ENCODE data around the gene RASA1.

RASA1 gene

DNA sequence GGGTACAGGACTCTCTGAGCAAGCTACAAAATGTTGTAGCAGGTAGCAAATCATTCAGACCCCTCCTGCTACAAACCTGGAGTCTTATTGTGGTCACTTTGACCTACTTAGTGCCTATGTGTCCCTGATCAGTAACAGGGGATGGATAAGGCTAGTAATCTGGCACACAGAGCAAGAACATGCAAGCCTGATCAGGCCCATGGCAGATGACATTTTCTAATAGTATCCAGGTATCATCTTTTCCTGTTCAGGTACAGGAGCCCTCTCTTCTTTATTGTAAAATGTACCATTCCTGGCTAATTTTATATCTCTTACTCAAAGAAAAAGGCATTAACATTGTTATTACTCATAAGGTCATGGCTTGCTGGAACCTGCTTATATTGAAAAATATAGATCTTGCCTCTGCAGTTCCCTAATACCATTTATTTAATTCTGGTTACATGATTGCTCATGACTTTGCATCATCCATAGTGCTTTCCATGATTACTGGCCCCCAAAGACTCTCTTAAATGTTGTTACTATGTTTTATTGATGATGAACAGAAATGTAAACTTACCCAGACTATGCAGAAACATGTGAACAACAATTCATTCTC lies 163.3 kb downstream of the RASA1 start:
- Histone ChIP-seq H3K27ac (no peak overlapping the region), H4K20me1 (ENCODE audit: insufficient read depth) (no peaks in the 10 kb centered on the region), H3K4me3 (IDR thresholded peaks at IDR 0.05; ENCODE audit: insufficient read depth, low read depth, low read length) (no peak overlapping the region), H3K4me1 (ENCODE audit: low read depth, poor library complexity, severe bottlenecking) (no peaks in the 10 kb centered on the region), H3K36me3 (ENCODE audit: insufficient read depth) (no peaks in the 10 kb centered on the region), H3K4me2 (no peak overlapping the region), H3K9ac (no peak overlapping the region), H3K79me2 (ENCODE audit: insufficient read depth, low read depth) (no peaks in the 10 kb centered on the region), H3K27me3 (ENCODE audit: insufficient read depth, low read depth) (no peaks in the 10 kb centered on the region), H2AFZ (ENCODE audit: low read depth) (no peak overlapping the region)
- TF ChIP-seq, protein P1, sequence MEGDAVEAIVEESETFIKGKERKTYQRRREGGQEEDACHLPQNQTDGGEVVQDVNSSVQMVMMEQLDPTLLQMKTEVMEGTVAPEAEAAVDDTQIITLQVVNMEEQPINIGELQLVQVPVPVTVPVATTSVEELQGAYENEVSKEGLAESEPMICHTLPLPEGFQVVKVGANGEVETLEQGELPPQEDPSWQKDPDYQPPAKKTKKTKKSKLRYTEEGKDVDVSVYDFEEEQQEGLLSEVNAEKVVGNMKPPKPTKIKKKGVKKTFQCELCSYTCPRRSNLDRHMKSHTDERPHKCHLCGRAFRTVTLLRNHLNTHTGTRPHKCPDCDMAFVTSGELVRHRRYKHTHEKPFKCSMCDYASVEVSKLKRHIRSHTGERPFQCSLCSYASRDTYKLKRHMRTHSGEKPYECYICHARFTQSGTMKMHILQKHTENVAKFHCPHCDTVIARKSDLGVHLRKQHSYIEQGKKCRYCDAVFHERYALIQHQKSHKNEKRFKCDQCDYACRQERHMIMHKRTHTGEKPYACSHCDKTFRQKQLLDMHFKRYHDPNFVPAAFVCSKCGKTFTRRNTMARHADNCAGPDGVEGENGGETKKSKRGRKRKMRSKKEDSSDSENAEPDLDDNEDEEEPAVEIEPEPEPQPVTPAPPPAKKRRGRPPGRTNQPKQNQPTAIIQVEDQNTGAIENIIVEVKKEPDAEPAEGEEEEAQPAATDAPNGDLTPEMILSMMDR (conservative IDR thresholded peaks at IDR 0.05; ENCODE audit: low read depth, low read length): no peak

DNA sequence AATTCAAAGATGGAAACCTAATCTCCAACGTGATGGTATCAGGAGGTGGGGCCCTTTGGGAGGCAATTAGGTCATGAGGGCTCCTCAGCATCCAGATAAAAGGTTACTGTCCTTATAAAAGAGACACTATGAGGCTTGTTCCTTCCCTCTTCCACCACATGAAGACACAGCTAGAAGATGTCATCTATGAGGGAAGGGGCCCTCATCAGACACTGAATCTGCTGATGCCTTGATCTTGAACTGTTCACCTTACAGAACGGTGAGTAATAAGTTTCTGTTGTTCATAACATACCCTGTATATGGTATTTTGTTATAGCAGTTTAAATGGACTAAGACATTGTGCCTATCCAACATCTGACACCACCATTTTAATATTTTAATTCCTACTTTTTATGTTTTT lies 164.8 kb downstream of the RASA1 start:
- Histone ChIP-seq H3K27me3 (ENCODE audit: insufficient read depth, low read depth) (no peaks in the 10 kb centered on the region), H3K4me1 (ENCODE audit: low read depth, poor library complexity, severe bottlenecking) (no peaks in the 10 kb centered on the region), H3K9ac (no peak overlapping the region), H2AFZ (ENCODE audit: low read depth) (no peak overlapping the region), H3K36me3 (ENCODE audit: insufficient read depth) (no peaks in the 10 kb centered on the region), H4K20me1 (ENCODE audit: insufficient read depth) (no peaks in the 10 kb centered on the region), H3K4me3 (IDR thresholded peaks at IDR 0.05; ENCODE audit: insufficient read depth, low read depth, low read length) (no peak overlapping the region), H3K79me2 (ENCODE audit: insufficient read depth, low read depth) (no peaks in the 10 kb centered on the region), H3K27ac (no peak overlapping the region), H3K4me2 (no peak overlapping the region)
- TF ChIP-seq, protein P1 (conservative IDR thresholded peaks at IDR 0.05; ENCODE audit: low read depth, low read length): no peak

DNA sequence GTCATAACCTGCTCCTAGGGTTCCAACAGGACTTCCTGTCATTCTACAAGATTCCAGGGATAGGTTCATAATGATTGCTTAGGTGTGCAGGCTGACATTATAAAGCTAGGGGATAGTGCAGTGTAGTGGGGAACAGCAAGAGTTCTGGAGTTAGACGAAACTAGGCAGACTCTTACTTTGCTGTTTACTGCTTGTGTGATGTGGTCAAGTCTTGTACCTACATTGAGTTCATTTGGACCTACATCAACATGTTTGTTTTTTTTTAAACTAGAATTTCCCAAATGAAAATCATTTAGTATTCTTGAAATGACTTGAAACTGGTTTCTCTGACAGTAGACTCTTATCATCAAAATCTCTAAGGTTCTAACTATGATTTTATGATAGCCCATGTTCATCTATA lies 166.3 kb downstream of the RASA1 start:
- Histone ChIP-seq H3K4me1 (ENCODE audit: low read depth, poor library complexity, severe bottlenecking) (no peaks in the 10 kb centered on the region), H4K20me1 (ENCODE audit: insufficient read depth) (no peaks in the 10 kb centered on the region), H3K36me3 (ENCODE audit: insufficient read depth) (no peaks in the 10 kb centered on the region), H3K4me3 (IDR thresholded peaks at IDR 0.05; ENCODE audit: insufficient read depth, low read depth, low read length) (no peak overlapping the region), H3K27me3 (ENCODE audit: insufficient read depth, low read depth) (no peaks in the 10 kb centered on the region), H3K79me2 (ENCODE audit: insufficient read depth, low read depth) (no peaks in the 10 kb centered on the region), H2AFZ (ENCODE audit: low read depth) (no peak overlapping the region), H3K27ac (no peak overlapping the region), H3K9ac (no peak overlapping the region), H3K4me2 (no peak overlapping the region)
- TF ChIP-seq, protein P1 (conservative IDR thresholded peaks at IDR 0.05; ENCODE audit: low read depth, low read length): no peak

DNA sequence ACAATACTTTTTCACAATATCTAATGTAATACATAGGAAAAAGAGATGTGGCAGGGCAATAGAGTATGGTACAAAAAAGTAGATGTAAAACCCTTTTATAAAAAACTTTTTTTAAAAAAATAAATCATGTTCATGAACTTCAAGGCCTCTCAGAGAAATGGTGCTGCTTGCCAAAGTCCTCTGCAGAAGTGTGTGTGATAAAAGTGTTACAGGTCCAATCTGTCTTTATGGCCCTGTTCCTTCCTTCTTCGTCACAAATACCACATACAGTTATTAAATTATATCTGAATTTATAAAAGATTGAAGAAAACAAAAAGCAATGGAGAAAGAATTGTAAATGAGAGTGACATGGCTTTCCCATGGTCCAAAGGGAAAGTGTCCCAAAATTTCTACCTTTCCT lies 166.8 kb downstream of the RASA1 start:
- Histone ChIP-seq H3K36me3 (ENCODE audit: insufficient read depth) (no peaks in the 10 kb centered on the region), H3K4me2 (no peak overlapping the region), H3K4me1 (ENCODE audit: low read depth, poor library complexity, severe bottlenecking) (no peaks in the 10 kb centered on the region), H2AFZ (ENCODE audit: low read depth) (no peak overlapping the region), H3K4me3 (IDR thresholded peaks at IDR 0.05; ENCODE audit: insufficient read depth, low read depth, low read length) (no peak overlapping the region), H3K27me3 (ENCODE audit: insufficient read depth, low read depth) (no peaks in the 10 kb centered on the region), H3K9ac (no peak overlapping the region), H3K27ac (no peak overlapping the region), H4K20me1 (ENCODE audit: insufficient read depth) (no peaks in the 10 kb centered on the region), H3K79me2 (ENCODE audit: insufficient read depth, low read depth) (no peaks in the 10 kb centered on the region)
- TF ChIP-seq, protein P1 (conservative IDR thresholded peaks at IDR 0.05; ENCODE audit: low read depth, low read length): no peak

Data from KMS-11 (cell line).